ENCODE data around the gene GPHN.

- TF ChIP-seq, protein P1, sequence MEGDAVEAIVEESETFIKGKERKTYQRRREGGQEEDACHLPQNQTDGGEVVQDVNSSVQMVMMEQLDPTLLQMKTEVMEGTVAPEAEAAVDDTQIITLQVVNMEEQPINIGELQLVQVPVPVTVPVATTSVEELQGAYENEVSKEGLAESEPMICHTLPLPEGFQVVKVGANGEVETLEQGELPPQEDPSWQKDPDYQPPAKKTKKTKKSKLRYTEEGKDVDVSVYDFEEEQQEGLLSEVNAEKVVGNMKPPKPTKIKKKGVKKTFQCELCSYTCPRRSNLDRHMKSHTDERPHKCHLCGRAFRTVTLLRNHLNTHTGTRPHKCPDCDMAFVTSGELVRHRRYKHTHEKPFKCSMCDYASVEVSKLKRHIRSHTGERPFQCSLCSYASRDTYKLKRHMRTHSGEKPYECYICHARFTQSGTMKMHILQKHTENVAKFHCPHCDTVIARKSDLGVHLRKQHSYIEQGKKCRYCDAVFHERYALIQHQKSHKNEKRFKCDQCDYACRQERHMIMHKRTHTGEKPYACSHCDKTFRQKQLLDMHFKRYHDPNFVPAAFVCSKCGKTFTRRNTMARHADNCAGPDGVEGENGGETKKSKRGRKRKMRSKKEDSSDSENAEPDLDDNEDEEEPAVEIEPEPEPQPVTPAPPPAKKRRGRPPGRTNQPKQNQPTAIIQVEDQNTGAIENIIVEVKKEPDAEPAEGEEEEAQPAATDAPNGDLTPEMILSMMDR (IDR thresholded peaks at IDR 0.05; ENCODE audit: control extremely low read depth in 1 of 3, insufficient read depth in 1 of 3, low read depth in 1 of 3, low read length in 3 of 3): no peak
- TF ChIP-seq POLR2A (IDR thresholded peaks at IDR 0.05; ENCODE audit: control extremely low read depth in 1 of 2, low read depth in 2 of 2, low read length in 2 of 2): no peak
- no peak for TF ChIP-seq POLR2AphosphoS5 (IDR thresholded peaks at IDR 0.05; ENCODE audit: low read depth, low read length)
- no peak for TF ChIP-seq BCL11A (IDR thresholded peaks at IDR 0.05; ENCODE audit: low read depth in 2 of 2, low read length in 2 of 2)
- no peak for TF ChIP-seq NRF1 (IDR thresholded peaks at IDR 0.05; ENCODE audit: low read depth, low read length)
- no peak for TF ChIP-seq RAD21 (IDR thresholded peaks at IDR 0.05 in 1 of 2, conservative IDR thresholded peaks at IDR 0.05 in 1 of 2; ENCODE audit: low read depth in 2 of 2, low read length in 2 of 2)
- no peak for TF ChIP-seq TAF7 (optimal IDR thresholded peaks at IDR 0.05; ENCODE audit: borderline replicate concordance, low read depth, low read length)
- TF ChIP-seq EP300 (IDR thresholded peaks at IDR 0.05; ENCODE audit: borderline replicate concordance in 1 of 2, low read depth in 2 of 2, low read length in 2 of 2): no peak
- TF ChIP-seq EZH2 (IDR thresholded peaks at IDR 0.05; ENCODE audit: low read depth, low read length, severe bottlenecking): no peak
- TF ChIP-seq, protein P2, sequence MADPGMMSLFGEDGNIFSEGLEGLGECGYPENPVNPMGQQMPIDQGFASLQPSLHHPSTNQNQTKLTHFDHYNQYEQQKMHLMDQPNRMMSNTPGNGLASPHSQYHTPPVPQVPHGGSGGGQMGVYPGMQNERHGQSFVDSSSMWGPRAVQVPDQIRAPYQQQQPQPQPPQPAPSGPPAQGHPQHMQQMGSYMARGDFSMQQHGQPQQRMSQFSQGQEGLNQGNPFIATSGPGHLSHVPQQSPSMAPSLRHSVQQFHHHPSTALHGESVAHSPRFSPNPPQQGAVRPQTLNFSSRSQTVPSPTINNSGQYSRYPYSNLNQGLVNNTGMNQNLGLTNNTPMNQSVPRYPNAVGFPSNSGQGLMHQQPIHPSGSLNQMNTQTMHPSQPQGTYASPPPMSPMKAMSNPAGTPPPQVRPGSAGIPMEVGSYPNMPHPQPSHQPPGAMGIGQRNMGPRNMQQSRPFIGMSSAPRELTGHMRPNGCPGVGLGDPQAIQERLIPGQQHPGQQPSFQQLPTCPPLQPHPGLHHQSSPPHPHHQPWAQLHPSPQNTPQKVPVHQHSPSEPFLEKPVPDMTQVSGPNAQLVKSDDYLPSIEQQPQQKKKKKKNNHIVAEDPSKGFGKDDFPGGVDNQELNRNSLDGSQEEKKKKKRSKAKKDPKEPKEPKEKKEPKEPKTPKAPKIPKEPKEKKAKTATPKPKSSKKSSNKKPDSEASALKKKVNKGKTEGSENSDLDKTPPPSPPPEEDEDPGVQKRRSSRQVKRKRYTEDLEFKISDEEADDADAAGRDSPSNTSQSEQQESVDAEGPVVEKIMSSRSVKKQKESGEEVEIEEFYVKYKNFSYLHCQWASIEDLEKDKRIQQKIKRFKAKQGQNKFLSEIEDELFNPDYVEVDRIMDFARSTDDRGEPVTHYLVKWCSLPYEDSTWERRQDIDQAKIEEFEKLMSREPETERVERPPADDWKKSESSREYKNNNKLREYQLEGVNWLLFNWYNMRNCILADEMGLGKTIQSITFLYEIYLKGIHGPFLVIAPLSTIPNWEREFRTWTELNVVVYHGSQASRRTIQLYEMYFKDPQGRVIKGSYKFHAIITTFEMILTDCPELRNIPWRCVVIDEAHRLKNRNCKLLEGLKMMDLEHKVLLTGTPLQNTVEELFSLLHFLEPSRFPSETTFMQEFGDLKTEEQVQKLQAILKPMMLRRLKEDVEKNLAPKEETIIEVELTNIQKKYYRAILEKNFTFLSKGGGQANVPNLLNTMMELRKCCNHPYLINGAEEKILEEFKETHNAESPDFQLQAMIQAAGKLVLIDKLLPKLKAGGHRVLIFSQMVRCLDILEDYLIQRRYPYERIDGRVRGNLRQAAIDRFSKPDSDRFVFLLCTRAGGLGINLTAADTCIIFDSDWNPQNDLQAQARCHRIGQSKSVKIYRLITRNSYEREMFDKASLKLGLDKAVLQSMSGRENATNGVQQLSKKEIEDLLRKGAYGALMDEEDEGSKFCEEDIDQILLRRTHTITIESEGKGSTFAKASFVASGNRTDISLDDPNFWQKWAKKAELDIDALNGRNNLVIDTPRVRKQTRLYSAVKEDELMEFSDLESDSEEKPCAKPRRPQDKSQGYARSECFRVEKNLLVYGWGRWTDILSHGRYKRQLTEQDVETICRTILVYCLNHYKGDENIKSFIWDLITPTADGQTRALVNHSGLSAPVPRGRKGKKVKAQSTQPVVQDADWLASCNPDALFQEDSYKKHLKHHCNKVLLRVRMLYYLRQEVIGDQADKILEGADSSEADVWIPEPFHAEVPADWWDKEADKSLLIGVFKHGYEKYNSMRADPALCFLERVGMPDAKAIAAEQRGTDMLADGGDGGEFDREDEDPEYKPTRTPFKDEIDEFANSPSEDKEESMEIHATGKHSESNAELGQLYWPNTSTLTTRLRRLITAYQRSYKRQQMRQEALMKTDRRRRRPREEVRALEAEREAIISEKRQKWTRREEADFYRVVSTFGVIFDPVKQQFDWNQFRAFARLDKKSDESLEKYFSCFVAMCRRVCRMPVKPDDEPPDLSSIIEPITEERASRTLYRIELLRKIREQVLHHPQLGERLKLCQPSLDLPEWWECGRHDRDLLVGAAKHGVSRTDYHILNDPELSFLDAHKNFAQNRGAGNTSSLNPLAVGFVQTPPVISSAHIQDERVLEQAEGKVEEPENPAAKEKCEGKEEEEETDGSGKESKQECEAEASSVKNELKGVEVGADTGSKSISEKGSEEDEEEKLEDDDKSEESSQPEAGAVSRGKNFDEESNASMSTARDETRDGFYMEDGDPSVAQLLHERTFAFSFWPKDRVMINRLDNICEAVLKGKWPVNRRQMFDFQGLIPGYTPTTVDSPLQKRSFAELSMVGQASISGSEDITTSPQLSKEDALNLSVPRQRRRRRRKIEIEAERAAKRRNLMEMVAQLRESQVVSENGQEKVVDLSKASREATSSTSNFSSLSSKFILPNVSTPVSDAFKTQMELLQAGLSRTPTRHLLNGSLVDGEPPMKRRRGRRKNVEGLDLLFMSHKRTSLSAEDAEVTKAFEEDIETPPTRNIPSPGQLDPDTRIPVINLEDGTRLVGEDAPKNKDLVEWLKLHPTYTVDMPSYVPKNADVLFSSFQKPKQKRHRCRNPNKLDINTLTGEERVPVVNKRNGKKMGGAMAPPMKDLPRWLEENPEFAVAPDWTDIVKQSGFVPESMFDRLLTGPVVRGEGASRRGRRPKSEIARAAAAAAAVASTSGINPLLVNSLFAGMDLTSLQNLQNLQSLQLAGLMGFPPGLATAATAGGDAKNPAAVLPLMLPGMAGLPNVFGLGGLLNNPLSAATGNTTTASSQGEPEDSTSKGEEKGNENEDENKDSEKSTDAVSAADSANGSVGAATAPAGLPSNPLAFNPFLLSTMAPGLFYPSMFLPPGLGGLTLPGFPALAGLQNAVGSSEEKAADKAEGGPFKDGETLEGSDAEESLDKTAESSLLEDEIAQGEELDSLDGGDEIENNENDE (IDR thresholded peaks at IDR 0.05; ENCODE audit: insufficient replicate concordance, low read length): no peak
- TF ChIP-seq ASH2L (IDR thresholded peaks at IDR 0.05; ENCODE audit: low read length): no peak
- TF ChIP-seq ATF2 (IDR thresholded peaks at IDR 0.05; ENCODE audit: low read length): no peak
Measured at GRCh38 chr14:66833816-66834215, 325.9 kb downstream of the GPHN start.

Data from H1 (cell line).